Stomach smooth muscle (tissue), 2 donors: ENCODE data around the gene BCAP31.
"Not testable (repeated sequence)": the region's sequence is repeated elsewhere in the genome, so short reads cannot be mapped to it uniquely, and the experiment has no call there.

Experiments used
- H3K27ac ChIP-seq: one replicate; pipeline ENCODE4 v1.7.0; 2013; ENCODE audit warnings: mild to moderate bottlenecking, low read length, inconsistent platforms
- H3K27me3 ChIP-seq, 2 donors: one replicate each; pipeline ENCODE4 v1.7.0; 2013; ENCODE audit warnings: low read length in 2 of 2; ENCODE audit not compliant: insufficient read depth in 2 of 2, control insufficient read depth in 1 of 2
- H3K36me3 ChIP-seq, 2 donors: one replicate each; pipeline ENCODE4 v1.7.0; 2013; ENCODE audit warnings: low read length in 2 of 2; ENCODE audit not compliant: control insufficient read depth in 2 of 2, insufficient read depth in 2 of 2
- H3K4me1 ChIP-seq: one replicate; pipeline ENCODE4 v1.7.0; 2013; ENCODE audit warnings: low read length; ENCODE audit not compliant: control insufficient read depth, insufficient read depth
- H3K4me3 ChIP-seq, 2 donors: one replicate each; pipeline ENCODE4 v1.7.0; 2013; ENCODE audit warnings: low read length in 2 of 2
- H3K9ac ChIP-seq, 2 donors: one replicate each; pipeline ENCODE4 v1.7.0; 2013; ENCODE audit warnings: low read length in 2 of 2, mild to moderate bottlenecking in 1 of 2
- H3K9me3 ChIP-seq, 2 donors: one replicate each; pipeline ENCODE4 v1.7.0; 2013; ENCODE audit warnings: low read length in 2 of 2; ENCODE audit not compliant: control insufficient read depth in 2 of 2
- donor health status: healthy.
- donor health status: Pancreatic carcinoma.

The BCAP31 gene

DNA sequence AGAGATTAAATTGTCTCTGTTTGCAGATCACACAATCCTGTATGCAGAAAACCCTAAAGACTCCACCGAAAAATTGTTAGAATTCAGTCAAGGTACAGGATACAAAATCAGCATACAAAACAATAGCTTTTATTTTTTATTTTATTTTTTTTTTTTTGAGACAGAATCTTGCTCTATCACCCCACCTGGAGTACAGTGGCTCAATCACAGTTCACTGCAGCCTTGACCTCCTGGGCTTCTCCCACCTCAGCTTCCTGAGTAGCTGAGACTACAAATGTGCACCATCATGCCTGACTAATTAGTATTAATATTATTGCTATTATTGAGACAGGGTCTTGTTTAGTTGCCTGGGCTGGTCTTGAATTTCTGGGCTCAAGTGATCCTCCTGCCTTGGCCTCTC is 30.9 kb upstream of the BCAP31 start:
- Histone ChIP-seq H3K4me1 (no peaks in the 10 kb centered on the region), H3K9ac (no peak overlapping the region), H3K9me3 (peaks cover 0 to 4% of the 10 kb centered on the region in 2 donors), H3K4me3 (no peak overlapping the region), H3K27ac (no peak overlapping the region), H3K36me3 (no peaks in the 10 kb centered on the region), H3K27me3 (no peaks in the 10 kb centered on the region)

- H3K4me3 ChIP-seq: no peak overlapping the region
- no peaks in the 10 kb centered on the region for H3K4me1 ChIP-seq
These were observed 26.1 kb upstream of the BCAP31 start for GRCh38 chrX:153750127-153750774.

DNA sequence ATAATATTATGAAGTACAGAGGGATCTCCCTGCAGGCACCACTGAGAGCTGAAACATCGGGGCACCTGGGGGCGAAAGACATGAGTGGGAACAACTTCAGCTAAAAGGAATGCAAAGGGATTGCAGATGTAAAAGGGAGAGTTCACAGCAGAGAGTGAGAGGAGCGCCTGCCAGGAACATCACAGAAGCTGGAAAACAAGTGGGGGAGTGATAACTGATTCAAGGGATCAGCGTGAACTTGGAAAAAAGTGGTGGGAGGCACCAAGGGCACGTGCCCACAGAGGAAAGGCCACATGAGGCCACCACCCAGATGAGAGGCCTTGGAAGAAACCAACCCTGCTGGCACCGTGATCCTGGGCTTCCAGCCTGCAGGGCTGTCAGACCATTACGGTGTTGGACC is 24.8 kb upstream of the BCAP31 start:
- H3K9me3 ChIP-seq, H3K4me1 ChIP-seq, H3K27me3 ChIP-seq, H3K27ac ChIP-seq, H3K9ac ChIP-seq, H3K36me3 ChIP-seq, H3K4me3 ChIP-seq: not testable (repeated sequence)

More at GRCh38 chrX:153750127-153750774, 26.1 kb upstream of the BCAP31 start:
- H3K9ac ChIP-seq: no peak overlapping the region
- H3K27me3 ChIP-seq: peaks cover 0 to 2% of the 10 kb centered on the region in 2 donors
- H3K9me3 ChIP-seq: no peaks in the 10 kb centered on the region
- H3K36me3 ChIP-seq: no peaks in the 10 kb centered on the region
- H3K27ac ChIP-seq: no peak overlapping the region

DNA sequence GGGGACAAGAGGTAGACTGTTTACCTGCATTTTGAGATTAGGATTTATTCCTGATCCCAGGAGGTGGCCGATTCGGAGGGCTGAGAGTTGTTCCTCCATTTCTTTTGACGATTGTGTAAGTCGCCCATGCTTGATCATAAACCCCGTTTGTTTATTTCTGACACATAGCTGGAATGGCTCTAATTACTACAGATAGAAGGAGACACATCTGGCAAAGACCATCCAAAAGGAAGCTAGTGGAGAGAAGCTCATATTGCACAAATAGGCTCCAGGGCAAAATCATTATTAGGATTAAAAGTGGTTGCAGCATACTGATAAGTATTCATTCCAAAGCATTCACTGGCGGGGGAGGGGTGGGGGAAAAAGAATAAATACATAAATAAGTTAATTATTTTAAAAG is 22.8 kb upstream of the BCAP31 start:
- H3K4me3 ChIP-seq, H3K36me3 ChIP-seq, H3K27ac ChIP-seq, H3K27me3 ChIP-seq, H3K9me3 ChIP-seq, H3K9ac ChIP-seq: not testable (repeated sequence)
- H3K4me1 ChIP-seq: peaks cover 12% of the 10 kb centered on the region

DNA sequence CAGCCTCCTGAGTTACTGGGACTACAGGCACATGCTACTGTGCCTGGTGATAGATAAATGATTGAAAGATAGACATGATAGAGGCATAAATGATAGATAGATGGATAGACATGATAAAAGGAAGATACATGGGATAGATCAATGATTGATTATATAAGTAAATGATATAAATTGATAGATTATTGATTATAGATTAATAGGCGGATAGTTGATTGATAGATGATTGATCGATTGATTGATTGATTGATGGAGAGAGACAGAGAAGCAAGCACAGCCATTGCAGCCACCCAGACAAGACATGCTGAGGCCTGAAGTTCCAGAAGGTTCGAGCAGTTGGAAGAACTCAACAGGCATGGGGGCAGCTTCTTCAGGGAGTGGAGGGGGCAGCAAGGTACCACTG is 22.2 kb upstream of the BCAP31 start:
- Histone ChIP-seq H3K4me3 (no peak overlapping the region), H3K9ac (no peak overlapping the region), H3K27ac (no peak overlapping the region), H3K27me3 (peaks cover 0 to 2% of the 10 kb centered on the region in 2 donors), H3K9me3 (no peaks in the 10 kb centered on the region), H3K4me1 (peaks cover 12% of the 10 kb centered on the region), H3K36me3 (no peaks in the 10 kb centered on the region)

- not testable (repeated sequence) for H3K36me3 ChIP-seq, H3K9ac ChIP-seq, H3K27me3 ChIP-seq, H3K4me3 ChIP-seq, H3K9me3 ChIP-seq, H3K27ac ChIP-seq
- peaks cover 12% of the 10 kb centered on the region for H3K4me1 ChIP-seq
These were observed 20.9 kb upstream of the BCAP31 start for GRCh38 chrX:153745067-153745433.

- Histone ChIP-seq H3K27me3 (no peaks in the 10 kb centered on the region), H3K9me3 (no peaks in the 10 kb centered on the region), H3K9ac (no peak overlapping the region), H3K27ac (peak overlapping the region; percentile 71), H3K4me1 (peaks cover 12% of the 10 kb centered on the region), H3K4me3 (peak overlapping the region in 1 of 2 donors; percentile 54), H3K36me3 (no peaks in the 10 kb centered on the region)
These were observed 20.3 kb upstream of the BCAP31 start for GRCh38 chrX:153744210-153745066.

DNA sequence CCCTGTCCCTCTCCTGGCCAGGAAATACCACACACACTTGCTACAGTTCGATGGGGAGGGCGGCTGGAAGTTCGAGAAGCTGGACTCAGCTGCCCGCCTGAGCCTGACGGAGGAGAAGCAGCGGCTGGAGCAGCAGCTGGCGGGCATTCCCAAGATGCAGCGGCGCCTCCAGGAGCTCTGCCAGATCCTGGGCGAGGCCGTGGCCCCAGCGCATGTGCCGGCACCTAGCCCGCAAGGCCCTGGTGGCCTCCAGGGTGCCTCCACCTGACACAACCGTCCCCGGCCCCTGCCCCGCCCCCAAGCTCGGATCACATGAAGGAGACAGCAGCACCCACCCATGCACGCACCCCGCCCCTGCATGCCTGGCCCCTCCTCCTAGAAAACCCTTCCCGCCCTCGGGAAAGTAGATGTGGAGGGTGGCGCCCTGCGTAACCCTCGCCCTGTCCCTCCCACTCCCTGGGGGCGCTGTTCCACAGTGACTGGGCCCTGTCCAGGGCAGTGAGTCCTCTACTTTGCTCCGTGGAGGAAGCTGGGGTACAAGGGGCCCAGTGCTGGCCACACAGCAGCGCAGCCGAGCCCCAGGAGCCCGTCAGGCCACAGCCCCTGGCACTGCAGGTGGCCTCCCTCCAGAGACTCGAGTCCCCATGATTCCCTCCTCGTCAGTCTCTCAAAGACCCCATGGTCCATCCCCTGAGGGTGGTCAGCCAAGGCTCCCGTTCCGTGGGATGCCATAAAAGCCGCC is 19.5 kb upstream of the BCAP31 start:
- Histone ChIP-seq H3K4me3 (peak overlapping the region in 1 of 2 donors; percentile 54), H3K4me1 (peaks cover 12% of the 10 kb centered on the region), H3K27ac (peak overlapping the region; percentile 71)
- not testable (repeated sequence) for H3K27me3 ChIP-seq, H3K9ac ChIP-seq, H3K36me3 ChIP-seq, H3K9me3 ChIP-seq

- H3K4me3 ChIP-seq, H3K9me3 ChIP-seq, H3K36me3 ChIP-seq, H3K9ac ChIP-seq, H3K27ac ChIP-seq, H3K27me3 ChIP-seq: not testable (repeated sequence)
- peaks cover 12% of the 10 kb centered on the region for H3K4me1 ChIP-seq
These were observed 18.7 kb upstream of the BCAP31 start for GRCh38 chrX:153742796-153743467.

- peaks cover 12% of the 10 kb centered on the region for H3K4me1 ChIP-seq
These were observed 17.9 kb upstream of the BCAP31 start for GRCh38 chrX:153742111-153742510.

More at GRCh38 chrX:153742111-153742510, 17.9 kb upstream of the BCAP31 start:
- H3K27me3 ChIP-seq, H3K9me3 ChIP-seq, H3K27ac ChIP-seq, H3K4me3 ChIP-seq, H3K9ac ChIP-seq, H3K36me3 ChIP-seq: not testable (repeated sequence)
